HG02885 (cell line): ENCODE data around the gene SLC8A3.

Source experiments
- ATAC-seq: cut with Tn5 transposase; IDR thresholded peaks from one replicate; pipeline ENCODE4 v1.9.1; 2021; ENCODE audit warnings: mild to moderate bottlenecking; ENCODE audit not compliant: unreplicated experiment, poor library complexity

Gene SLC8A3

GRCh38 chr14:70032447-70032846 is 156.3 kb downstream of the SLC8A3 start:
- ATAC-seq = no peak

- no peak for ATAC-seq
Observed at GRCh38 chr14:70032016-70032415, 156.7 kb downstream of the SLC8A3 start.

GRCh38 chr14:70029296-70030132 is 159.2 kb downstream of the SLC8A3 start:
- ATAC-seq = no peak

- ATAC-seq = no peak
Observed at GRCh38 chr14:70027785-70028428, 160.8 kb downstream of the SLC8A3 start.

- no peak for ATAC-seq
Observed at GRCh38 chr14:70023871-70024270, 164.9 kb downstream of the SLC8A3 start.

GRCh38 chr14:70022771-70023445 is 165.8 kb downstream of the SLC8A3 start:
- no peak for ATAC-seq

GRCh38 chr14:70021548-70022220 is 167.1 kb downstream of the SLC8A3 start:
- no peak for ATAC-seq

- ATAC-seq = no peak
Observed at GRCh38 chr14:70020352-70021170, 168.2 kb downstream of the SLC8A3 start.

- no peak for ATAC-seq
Observed at GRCh38 chr14:70019695-70020094, 169.1 kb downstream of the SLC8A3 start.

GRCh38 chr14:70018713-70019211 is 170.0 kb downstream of the SLC8A3 start:
- ATAC-seq = no peak

- no peak for ATAC-seq
Observed at GRCh38 chr14:70018230-70018629, 170.5 kb downstream of the SLC8A3 start.

GRCh38 chr14:70014406-70015095 is 174.2 kb downstream of the SLC8A3 start:
- ATAC-seq = no peak

GRCh38 chr14:70013271-70013873 is 175.4 kb downstream of the SLC8A3 start:
- ATAC-seq = no peak

- ATAC-seq = no peak
Observed at GRCh38 chr14:70011708-70012107, 177.0 kb downstream of the SLC8A3 start.

GRCh38 chr14:70011098-70011497 is 177.7 kb downstream of the SLC8A3 start:
- no peak for ATAC-seq

- no peak for ATAC-seq
Observed at GRCh38 chr14:70009961-70010360, 178.8 kb downstream of the SLC8A3 start.

- peak; percentile 57 for ATAC-seq
Observed at GRCh38 chr14:70008284-70009262, 180.2 kb downstream of the SLC8A3 start.

GRCh38 chr14:70006699-70007098 is 182.1 kb downstream of the SLC8A3 start:
- ATAC-seq = no peak
